ENCODE results near the gene EFNA1. TPM values are rescaled to one million over a fixed set of nuclear protein-coding genes. Genes with fewer than 3 reads are reported as not detected.

Gene EFNA1
- total RNA-seq, 2 experiments from 2014 or later, result not detected

GRCh38 chr1:155166051-155166470 is 38.4 kb downstream of the EFNA1 start:
- TF ChIP-seq EZH2phosphoT487 (IDR thresholded peaks at IDR 0.05; ENCODE audit: borderline replicate concordance, low read depth, low read length) (no peak), CTCF (conservative IDR thresholded peaks at IDR 0.05; ENCODE audit: low read length) (no peak)
- Histone ChIP-seq H3K79me2 (ENCODE audit: insufficient read depth, low read depth, low read length) (no peaks in the 10 kb centered on the region), H3K4me3 (ENCODE audit: low read depth, low read length, poor library complexity, severe bottlenecking) (no peak overlapping the region), H3K4me1 (ENCODE audit: insufficient read depth, low read length, poor library complexity, severe bottlenecking) (peaks cover 12% of the 10 kb centered on the region), H3K36me3 (ENCODE audit: insufficient read depth, low read length) (peaks cover 18% of the 10 kb centered on the region; the same call in 1 of the 2 replicates), H3K27ac (ENCODE audit: low read depth, low read length, poor library complexity, severe bottlenecking) (no peak overlapping the region), H4K20me1 (ENCODE audit: insufficient read depth, low read length) (no peaks in the 10 kb centered on the region), H2AFZ (ENCODE audit: low read length) (no peak overlapping the region), H3K4me2 (ENCODE audit: low read length) (no peak overlapping the region), H3K9me2 (ENCODE audit: insufficient read depth, low read length) (no peaks in the 10 kb centered on the region), H3K9me3 (ENCODE audit: low read length) (no peaks in the 10 kb centered on the region)
- CTCF ChIA-PET (ENCODE audit: unreplicated experiment), result interaction anchor here (1.7 to 2.3 kb wide), 2 partner anchors 74 to 81 kb away, joined by 7 read pairs; no protein-coding TSS in a partner anchor
- DNase-seq (ENCODE audit: low spot score), result no peak
- intact Hi-C loops (cut with micrococcal nuclease; ENCODE audit: unreplicated experiment), result no loop called here
- POLR2A ChIA-PET, result interaction anchor here (0.6 kb wide), 2 partner anchors 109 to 132 kb away, joined by 4 to 5 read pairs; no protein-coding TSS in a partner anchor
- no TSS peak for BruUV-seq (replicated peaks)

- CTCF ChIA-PET (ENCODE audit: unreplicated experiment), result interaction anchor here (0.6 to 2.3 kb wide), 5 partner anchors 75 to 81 kb away, joined by 4 to 10 read pairs (median 7); no protein-coding TSS in a partner anchor
- intact Hi-C loops (cut with micrococcal nuclease; ENCODE audit: unreplicated experiment), result loop anchor here (1.0 kb wide), 1 partner anchor 75 kb away; no protein-coding TSS in a partner anchor
- H3K79me2 ChIP-seq (ENCODE audit: insufficient read depth, low read depth, low read length), result peaks cover 2% of the 10 kb centered on the region; the same call in 1 of the 2 replicates
- peak overlapping the region; percentile 18 for H3K4me3 ChIP-seq (ENCODE audit: low read depth, low read length, poor library complexity, severe bottlenecking)
- no peak for DNase-seq (ENCODE audit: low spot score)
- POLR2A ChIA-PET, result interaction anchor here (0.6 kb wide), 1 partner anchor 108 kb away, joined by 5 read pairs; no protein-coding TSS in a partner anchor
- TF ChIP-seq CTCF (conservative IDR thresholded peaks at IDR 0.05; ENCODE audit: low read length) (no peak), EZH2phosphoT487 (IDR thresholded peaks at IDR 0.05; ENCODE audit: borderline replicate concordance, low read depth, low read length) (no peak)
- no TSS peak for BruUV-seq (replicated peaks)
- H3K27ac ChIP-seq (ENCODE audit: low read depth, low read length, poor library complexity, severe bottlenecking), result no peak overlapping the region
- H4K20me1 ChIP-seq (ENCODE audit: insufficient read depth, low read length), result no peaks in the 10 kb centered on the region
- H2AFZ ChIP-seq (ENCODE audit: low read length), result peak overlapping the region; percentile 67
- peaks cover 15% of the 10 kb centered on the region for H3K4me1 ChIP-seq (ENCODE audit: insufficient read depth, low read length, poor library complexity, severe bottlenecking)
- H3K9me2 ChIP-seq (ENCODE audit: insufficient read depth, low read length), result no peaks in the 10 kb centered on the region
- H3K4me2 ChIP-seq (ENCODE audit: low read length), result peak overlapping the region; percentile 90
- peaks cover 18% of the 10 kb centered on the region; the same call in 1 of the 2 replicates for H3K36me3 ChIP-seq (ENCODE audit: insufficient read depth, low read length)
- H3K9me3 ChIP-seq (ENCODE audit: low read length), result no peaks in the 10 kb centered on the region
These were observed 38.9 kb downstream of the EFNA1 start for GRCh38 chr1:155166471-155167165.

Measured in OCI-LY7 (cell line).